Upper lobe of right lung (tissue), 1 donor: ENCODE measurements around the gene TTF2. TPM values are rescaled to one million over a fixed set of nuclear protein-coding genes. Genes with fewer than 3 reads are reported as not detected.

Experiments used
- ATAC-seq: fragments of 200-7000 bp; cut with Tn5 transposase; one replicate; pipeline ENCODE4 v1.9.1; 2020; ENCODE audit warnings: mild to moderate bottlenecking, moderate library complexity
- DNase-seq: peaks from one replicate; pipeline ENCODE4 v3.0.0-alpha.2; 2020
- H3K27ac ChIP-seq: fragments of 200-600 bp; one replicate; pipeline ENCODE4 v1.8.0; 2022
- H3K27me3 ChIP-seq: fragments of 200-600 bp; one replicate; pipeline ENCODE4 v1.8.0; 2022; ENCODE audit warnings: mild to moderate bottlenecking
- H3K36me3 ChIP-seq: fragments of 200-600 bp; one replicate; pipeline ENCODE4 v1.8.0; 2022
- H3K4me1 ChIP-seq: fragments of 200-600 bp; one replicate; pipeline ENCODE4 v1.8.0; 2022
- H3K4me3 ChIP-seq: fragments of 200-600 bp; one replicate; pipeline ENCODE4 v1.8.0; 2022; ENCODE audit warnings: mild to moderate bottlenecking
- H3K9me3 ChIP-seq: fragments of 200-600 bp; one replicate; pipeline ENCODE4 v1.8.0; 2022
- intact Hi-C: fragments of 100-400 bp; cut with DNase I; formaldehyde crosslinking; loops from one replicate; pipeline ENCODE4 v1.11.0; 2022
- total RNA-seq: library from RNA; stranded (reverse); fragmentation: NEBNext Ultra II Directional; extraction: Animal tissue kit (Norgen Biotek cat#: 25700); gene quantifications from one replicate; pipeline ENCODE4 v1.2.1, GENCODE V29; 2021
- TF ChIP-seq, protein P1 (sequence below): fragments of 200-600 bp; IDR thresholded peaks from one replicate; pipeline ENCODE4 v1.8.0; 2022; ENCODE audit warnings: antibody characterized with exemption
- donor health status: DM: no; HTN: yes; CAD: no; lungs with severe emphysema.

TTF2 gene
- total RNA-seq, 1 donor from 2014 or later = 14.8 TPM

DNA sequence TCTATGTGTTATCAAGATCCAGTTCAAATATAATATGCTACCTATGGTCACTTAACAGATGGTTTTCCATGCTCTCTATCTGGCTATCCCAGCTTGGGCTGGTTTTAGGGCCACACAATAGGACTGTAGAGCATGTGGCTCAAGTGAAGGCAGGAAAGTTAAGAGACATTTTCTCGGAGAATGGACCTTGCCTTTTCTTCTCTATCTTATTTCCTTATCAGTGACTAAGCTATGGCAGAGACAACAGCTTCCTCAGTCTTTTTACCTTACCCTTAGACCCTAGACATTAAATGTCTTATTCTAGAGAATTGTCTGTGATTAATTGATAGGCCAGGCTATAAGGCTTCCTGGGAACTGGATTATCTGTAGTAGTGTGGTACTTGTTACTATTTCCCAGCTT is 30.4 kb upstream of the TTF2 start:
- DNase-seq (no peak), ATAC-seq (no peak)
- Histone ChIP-seq H3K4me1 (no peaks in the 10 kb centered on the region), H3K27ac (no peak overlapping the region), H3K4me3 (no peak overlapping the region), H3K27me3 (no peaks in the 10 kb centered on the region), H3K9me3 (no peaks in the 10 kb centered on the region), H3K36me3 (no peaks in the 10 kb centered on the region)
- TF ChIP-seq, protein P1, sequence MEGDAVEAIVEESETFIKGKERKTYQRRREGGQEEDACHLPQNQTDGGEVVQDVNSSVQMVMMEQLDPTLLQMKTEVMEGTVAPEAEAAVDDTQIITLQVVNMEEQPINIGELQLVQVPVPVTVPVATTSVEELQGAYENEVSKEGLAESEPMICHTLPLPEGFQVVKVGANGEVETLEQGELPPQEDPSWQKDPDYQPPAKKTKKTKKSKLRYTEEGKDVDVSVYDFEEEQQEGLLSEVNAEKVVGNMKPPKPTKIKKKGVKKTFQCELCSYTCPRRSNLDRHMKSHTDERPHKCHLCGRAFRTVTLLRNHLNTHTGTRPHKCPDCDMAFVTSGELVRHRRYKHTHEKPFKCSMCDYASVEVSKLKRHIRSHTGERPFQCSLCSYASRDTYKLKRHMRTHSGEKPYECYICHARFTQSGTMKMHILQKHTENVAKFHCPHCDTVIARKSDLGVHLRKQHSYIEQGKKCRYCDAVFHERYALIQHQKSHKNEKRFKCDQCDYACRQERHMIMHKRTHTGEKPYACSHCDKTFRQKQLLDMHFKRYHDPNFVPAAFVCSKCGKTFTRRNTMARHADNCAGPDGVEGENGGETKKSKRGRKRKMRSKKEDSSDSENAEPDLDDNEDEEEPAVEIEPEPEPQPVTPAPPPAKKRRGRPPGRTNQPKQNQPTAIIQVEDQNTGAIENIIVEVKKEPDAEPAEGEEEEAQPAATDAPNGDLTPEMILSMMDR = no peak
- intact Hi-C loops = no loop called here

DNA sequence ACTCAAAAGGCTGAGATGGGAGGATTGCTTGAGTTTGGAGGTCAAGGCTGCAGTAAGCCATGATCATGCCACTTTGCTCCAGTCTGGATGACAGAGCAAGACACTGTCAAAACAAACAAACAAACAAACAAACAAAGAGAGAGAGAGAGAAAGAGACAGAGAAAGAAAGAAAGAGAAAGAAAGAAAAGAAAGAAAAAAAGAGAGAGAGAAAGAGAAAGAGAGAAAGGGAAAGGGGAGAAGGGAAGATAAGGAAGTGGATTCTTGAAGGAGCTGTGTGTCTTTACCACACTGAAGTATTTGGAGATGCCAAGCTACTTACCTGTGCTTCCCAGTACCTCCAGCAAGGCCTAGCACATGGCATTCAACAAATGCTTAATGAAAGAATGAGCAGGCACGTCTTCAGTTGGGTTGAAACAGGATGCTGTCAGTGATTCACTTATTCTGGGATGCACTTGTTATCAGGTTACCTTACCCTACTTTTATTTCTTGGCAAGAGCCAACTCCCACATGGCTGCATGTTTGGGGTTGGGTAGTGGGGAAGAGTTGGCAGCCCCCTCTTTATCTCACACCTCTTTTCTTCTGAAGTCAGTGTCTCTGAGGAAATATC is 29.8 kb upstream of the TTF2 start:
- no peaks in the 10 kb centered on the region for H3K9me3 ChIP-seq
- no peaks in the 10 kb centered on the region for H3K27me3 ChIP-seq
- H3K27ac ChIP-seq = no peak overlapping the region
- TF ChIP-seq, protein P1 = no peak
- H3K4me1 ChIP-seq = no peaks in the 10 kb centered on the region
- H3K4me3 ChIP-seq = no peak overlapping the region
- DNase-seq (no peak), ATAC-seq (no peak)
- intact Hi-C loops = no loop called here
- no peaks in the 10 kb centered on the region for H3K36me3 ChIP-seq

- TF ChIP-seq, protein P1 = no peak
- no peak overlapping the region for H3K27ac ChIP-seq
- no peaks in the 10 kb centered on the region for H3K36me3 ChIP-seq
- no peaks in the 10 kb centered on the region for H3K4me1 ChIP-seq
- DNase-seq (no peak), ATAC-seq (no peak)
- no peak overlapping the region for H3K4me3 ChIP-seq
- no peaks in the 10 kb centered on the region for H3K9me3 ChIP-seq
- H3K27me3 ChIP-seq = no peaks in the 10 kb centered on the region
- intact Hi-C loops = no loop called here
These were observed 27.9 kb upstream of the TTF2 start for GRCh38 chr1:117032266-117032665.

DNA sequence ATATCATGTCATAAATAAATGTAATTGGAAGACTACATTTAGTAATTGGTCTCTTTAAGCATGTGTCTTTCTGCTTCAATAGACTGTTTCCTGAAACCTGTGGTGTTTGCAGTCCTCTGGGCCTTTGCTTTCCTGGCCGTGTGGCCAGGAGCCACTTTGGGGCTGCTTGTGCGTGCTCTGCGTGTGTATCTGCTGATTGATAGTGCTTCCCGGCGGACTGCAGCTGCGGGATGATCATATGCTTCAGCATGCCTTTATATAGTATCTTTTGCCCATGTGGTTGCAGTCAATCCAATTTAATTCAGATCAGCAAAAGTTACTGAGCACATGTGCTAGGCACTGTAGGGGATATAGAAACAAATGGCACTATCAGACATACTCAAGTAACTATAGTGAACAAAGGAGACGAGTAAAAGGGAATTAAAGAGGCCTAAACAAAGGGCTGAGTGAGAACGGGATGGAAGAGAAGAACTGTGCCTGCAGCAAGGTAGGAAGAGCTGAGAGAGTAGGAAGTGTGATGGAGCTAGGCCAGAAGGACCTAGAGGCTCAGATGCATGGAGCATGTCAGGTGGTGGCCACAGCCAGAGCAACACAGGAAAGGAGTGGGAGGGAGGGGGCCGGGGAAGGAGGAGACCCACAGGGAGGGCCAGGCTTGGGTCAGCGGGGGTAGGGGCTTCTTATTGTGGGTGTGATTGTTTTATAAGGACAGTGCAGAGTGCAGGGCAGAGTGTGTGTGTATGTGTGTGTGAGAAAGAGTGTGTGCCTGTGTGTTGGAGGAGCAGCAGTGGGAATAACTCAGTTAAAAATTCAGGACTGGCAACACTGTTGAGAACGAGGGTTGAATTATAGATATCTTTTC is 27.2 kb upstream of the TTF2 start:
- Histone ChIP-seq H3K4me3 (no peak overlapping the region), H3K27me3 (no peaks in the 10 kb centered on the region), H3K27ac (no peak overlapping the region), H3K36me3 (no peaks in the 10 kb centered on the region), H3K9me3 (no peaks in the 10 kb centered on the region), H3K4me1 (no peaks in the 10 kb centered on the region)
- ATAC-seq (no peak), DNase-seq (no peak)
- intact Hi-C loops = no loop called here
- TF ChIP-seq, protein P1 = no peak

- TF ChIP-seq, protein P1 = no peak
- Histone ChIP-seq H3K36me3 (no peaks in the 10 kb centered on the region), H3K27ac (no peak overlapping the region), H3K4me3 (no peak overlapping the region), H3K4me1 (no peaks in the 10 kb centered on the region), H3K9me3 (no peaks in the 10 kb centered on the region), H3K27me3 (no peaks in the 10 kb centered on the region)
- no peak for DNase-seq
- intact Hi-C loops = no loop called here
- no peak for ATAC-seq
These were observed 26.4 kb upstream of the TTF2 start for GRCh38 chr1:117033772-117034171.
